GM12891 (cell line): ENCODE results near the gene LTV1.

Experiments used
- POLR2AphosphoS5 ChIP-seq: IDR thresholded peaks from 2 replicates; pipeline ENCODE4 v1.6.1; 2011; ENCODE audit warnings: low read depth, low read length, control low read depth
- TAF1 ChIP-seq: IDR thresholded peaks from 2 replicates; pipeline ENCODE4 v1.6.1; 2011; ENCODE audit warnings: low read depth, low read length, control low read depth

- no peak for TF ChIP-seq POLR2AphosphoS5
- TF ChIP-seq TAF1: no peak
Measured at GRCh38 chr6:143822584-143823024, 20.5 kb upstream of the LTV1 start.
